HepG2 (cell line): ENCODE data around the gene TBC1D10B. TPM values are rescaled to one million over a fixed set of nuclear protein-coding genes. Genes with fewer than 3 reads are reported as not detected.
A peak's percentile ranks its signal among the peaks of the same experiment; 100 is the strongest.

Experiments
- ATF5 ChIP-seq: sonication (generic); formaldehyde crosslinking; IDR thresholded peaks from 2 replicates; pipeline ENCODE4 v1.4.0; 2020; ENCODE audit warnings: mild to moderate bottlenecking, low read depth, missing genetic modification reagents
- ATF7-NPFF ChIP-seq: sonication (generic); formaldehyde crosslinking; IDR thresholded peaks from 2 replicates; pipeline ENCODE4 v1.8.1; 2023; ENCODE audit warnings: mild to moderate bottlenecking, low read depth, missing genetic modification reagents, moderate library complexity
- CAMTA2 ChIP-seq: sonication (generic); formaldehyde crosslinking; IDR thresholded peaks from 2 replicates; pipeline ENCODE4 v1.4.0; 2020; ENCODE audit warnings: mild to moderate bottlenecking, missing genetic modification reagents, borderline replicate concordance
- ELF3 ChIP-seq: IDR thresholded peaks from 2 replicates; pipeline ENCODE4 v1.6.1; 2016; ENCODE audit warnings: missing genetic modification reagents, missing compliant biosample characterization
- HNF1B ChIP-seq: sonication (generic); formaldehyde crosslinking; IDR thresholded peaks from 2 replicates; pipeline ENCODE4 v1.5.1; 2020; ENCODE audit warnings: mild to moderate bottlenecking, moderate library complexity, missing genetic modification reagents
- JDP2 ChIP-seq: sonication (generic); formaldehyde crosslinking; IDR thresholded peaks from 2 replicates; pipeline ENCODE4 v1.8.1; 2022; ENCODE audit warnings: missing genetic modification reagents, borderline replicate concordance
- KMT2B ChIP-seq: IDR thresholded peaks from 2 replicates; pipeline ENCODE4 v1.6.1; 2016; ENCODE audit warnings: missing genetic modification reagents, missing compliant biosample characterization
- MAZ ChIP-seq, 2 experiments: sonication (generic) in 1 of 2; formaldehyde crosslinking in 1 of 2; IDR thresholded peaks; 2 replicates each; pipeline versions ENCODE4 v1.5.0 to v1.6.1; 2012 to 2020; ENCODE audit warnings: low read depth in 2 of 2, mild to moderate bottlenecking in 2 of 2, borderline replicate concordance in 1 of 2, improper control_type of control experiment in 1 of 2, low read length in 1 of 2, missing genetic modification reagents in 1 of 2, moderate library complexity in 1 of 2
- NCOA1 ChIP-seq: sonication (generic); formaldehyde crosslinking; IDR thresholded peaks from 2 replicates; pipeline ENCODE4 v1.9.0; 2021; ENCODE audit warnings: missing genetic modification reagents
- NFKBIZ ChIP-seq: IDR thresholded peaks from 2 replicates; pipeline ENCODE4 v1.6.1; 2018; ENCODE audit warnings: missing genetic modification reagents, missing compliant biosample characterization
- RARA ChIP-seq: IDR thresholded peaks from 2 replicates; pipeline ENCODE4 v1.6.1; 2016; ENCODE audit warnings: missing genetic modification reagents, missing compliant biosample characterization
- RERE ChIP-seq: IDR thresholded peaks from 2 replicates; pipeline ENCODE4 v1.6.1; 2016; ENCODE audit warnings: low read depth, missing genetic modification reagents, missing compliant biosample characterization
- SP2 ChIP-seq: sonication (generic); formaldehyde crosslinking; IDR thresholded peaks from 2 replicates; pipeline ENCODE4 v1.5.1; 2020; ENCODE audit warnings: mild to moderate bottlenecking, missing genetic modification reagents
- TP53 ChIP-seq: sonication (generic); formaldehyde crosslinking; conservative IDR thresholded peaks from 2 replicates; pipeline ENCODE4 v1.4.0; 2020; ENCODE audit warnings: missing genetic modification reagents
- TSC22D2 ChIP-seq: sonication (generic); formaldehyde crosslinking; IDR thresholded peaks from 2 replicates; pipeline ENCODE4 v1.5.1; 2020; ENCODE audit warnings: missing genetic modification reagents, mild to moderate bottlenecking, borderline replicate concordance
- ZNF337 ChIP-seq: sonication (generic); formaldehyde crosslinking; IDR thresholded peaks from 2 replicates; pipeline ENCODE4 v1.5.1; 2020; ENCODE audit warnings: missing genetic modification reagents, low read depth, mild to moderate bottlenecking, borderline replicate concordance
- ZNF34 ChIP-seq: sonication (generic); formaldehyde crosslinking; IDR thresholded peaks from 2 replicates; pipeline ENCODE4 v1.4.0; 2020; ENCODE audit warnings: mild to moderate bottlenecking, missing genetic modification reagents, borderline replicate concordance
- ZNF572 ChIP-seq: sonication (generic); formaldehyde crosslinking; IDR thresholded peaks from 2 replicates; pipeline ENCODE4 v1.5.1; 2020; ENCODE audit warnings: mild to moderate bottlenecking, missing genetic modification reagents
- ZNF589 ChIP-seq: sonication (generic); formaldehyde crosslinking; conservative IDR thresholded peaks from 2 replicates; pipeline ENCODE4 v1.8.0; 2022; ENCODE audit warnings: mild to moderate bottlenecking, moderate library complexity, missing genetic modification reagents
- ZNF737 ChIP-seq: sonication (generic); formaldehyde crosslinking; IDR thresholded peaks from 2 replicates; pipeline ENCODE4 v1.5.0; 2020; ENCODE audit warnings: missing genetic modification reagents, mild to moderate bottlenecking, borderline replicate concordance
- polyA plus RNA-seq, 8 experiments: library from polyadenylated mRNA; depleted of rRNA in 3 of 8; stranded (reverse) in 7 of 8; unstranded in 1 of 8; fragments of >200 nt; fragmentation: Illumina TruSeq in 4 of 8; extraction: Trizol in 4 of 8; gene quantifications; 2 replicates each; pipeline versions ENCODE4 v1.2.1 to v1.2.3, GENCODE V29; 2011 to 2016; ENCODE audit warnings: low read depth in 4 of 8, missing spikeins in 1 of 8, mixed read lengths in 1 of 8; ENCODE audit not compliant: insufficient read depth in 1 of 8
- total RNA-seq, 5 experiments: library from RNA; depleted of rRNA; stranded (reverse); fragments of >200 nt; fragmentation: Illumina TruSeq; extraction: Trizol; gene quantifications; 2 replicates each; pipeline ENCODE4 v1.2.3, GENCODE V29; 2016; ENCODE audit warnings: low read depth in 1 of 5

TBC1D10B gene
- total and polyA plus RNA-seq, 2 of the 13 experiments (the other 11 are each of a cell fraction or from before 2014, with no cell fraction given), result 15.7 to 24.8 TPM

GRCh38 chr16:30395155-30395991, 25.1 kb upstream of the TBC1D10B start, which contains the start of gene ZNF48 (continued):
- TF ChIP-seq RERE (CRISPR knock-in tag) (peak; percentile 41; the same call in 1 of the 2 replicates), RARA (CRISPR knock-in tag) (peak; percentile 48), MAZ (IDR thresholded peaks at IDR 0.05; ENCODE audit: borderline replicate concordance, low read depth, low read length) (peak; percentile 88), MAZ (CRISPR knock-in tag; IDR thresholded peaks at IDR 0.05; ENCODE audit: low read depth) (peak; percentile 88), ZNF737 (0 out of 2 replicates have a peak, but pooled peaks have one; percentile 47), CAMTA2 (CRISPR knock-in tag) (peak; percentile 54; the same call in 1 of the 2 replicates), JDP2 (CRISPR knock-in tag) (peak; percentile 31; the same call in 1 of the 2 replicates), TSC22D2 (CRISPR knock-in tag) (0 out of 2 replicates have a peak, but pooled peaks have one; percentile 39), ATF7-NPFF (CRISPR knock-in tag) (peak; percentile 92), ATF5 (peak; percentile 82; the same call in 1 of the 2 replicates), KMT2B (peak; percentile 58), ZNF572 (CRISPR knock-in tag) (no peak), HNF1B (CRISPR knock-in tag) (0 out of 2 replicates have a peak, but pooled peaks have one; percentile 13), NFKBIZ (0 out of 2 replicates have a peak, but pooled peaks have one; percentile 28), TP53 (CRISPR knock-in tag) (peak; percentile 58; the same call in 1 of the 2 replicates), SP2 (CRISPR knock-in tag) (peak; percentile 78), ZNF34 (CRISPR knock-in tag) (peak; percentile 88; the same call in 1 of the 2 replicates), NCOA1 (CRISPR knock-in tag) (peak; percentile 65; the same call in 1 of the 2 replicates), ZNF337 (CRISPR knock-in tag) (no peak), ELF3 (CRISPR knock-in tag) (peak; percentile 52; the same call in 1 of the 2 replicates), ZNF589 (CRISPR knock-in tag) (peak; percentile 46; the same call in 1 of the 2 replicates)
